HG03520 (cell line): ENCODE data around the gene ZNF511.

ENCODE experiments used
- ATAC-seq: cut with Tn5 transposase; IDR thresholded peaks from one replicate; pipeline ENCODE4 v1.9.1; 2021; ENCODE audit warnings: mild to moderate bottlenecking, moderate library complexity; ENCODE audit not compliant: unreplicated experiment

Gene ZNF511

DNA sequence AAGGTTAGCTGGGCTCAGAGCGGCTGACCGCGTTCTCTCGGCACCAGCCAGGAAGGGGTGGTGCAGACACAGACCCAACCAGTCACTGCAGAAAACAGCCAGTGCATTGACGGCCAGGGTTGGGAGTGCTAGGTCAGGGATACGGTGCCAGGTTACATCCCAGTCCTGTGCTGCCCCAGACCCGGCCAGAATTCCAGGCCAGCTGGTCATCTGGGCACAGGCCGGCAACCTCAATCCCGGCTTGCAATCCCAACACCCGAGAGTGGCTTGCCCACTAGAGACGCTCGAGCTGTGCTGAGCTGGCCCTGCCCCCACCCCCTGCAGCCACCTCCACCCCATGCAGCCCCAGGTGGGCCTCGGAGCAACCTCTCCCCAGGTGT is 42.2 kb downstream of the ZNF511 start:
- no peak for ATAC-seq

DNA sequence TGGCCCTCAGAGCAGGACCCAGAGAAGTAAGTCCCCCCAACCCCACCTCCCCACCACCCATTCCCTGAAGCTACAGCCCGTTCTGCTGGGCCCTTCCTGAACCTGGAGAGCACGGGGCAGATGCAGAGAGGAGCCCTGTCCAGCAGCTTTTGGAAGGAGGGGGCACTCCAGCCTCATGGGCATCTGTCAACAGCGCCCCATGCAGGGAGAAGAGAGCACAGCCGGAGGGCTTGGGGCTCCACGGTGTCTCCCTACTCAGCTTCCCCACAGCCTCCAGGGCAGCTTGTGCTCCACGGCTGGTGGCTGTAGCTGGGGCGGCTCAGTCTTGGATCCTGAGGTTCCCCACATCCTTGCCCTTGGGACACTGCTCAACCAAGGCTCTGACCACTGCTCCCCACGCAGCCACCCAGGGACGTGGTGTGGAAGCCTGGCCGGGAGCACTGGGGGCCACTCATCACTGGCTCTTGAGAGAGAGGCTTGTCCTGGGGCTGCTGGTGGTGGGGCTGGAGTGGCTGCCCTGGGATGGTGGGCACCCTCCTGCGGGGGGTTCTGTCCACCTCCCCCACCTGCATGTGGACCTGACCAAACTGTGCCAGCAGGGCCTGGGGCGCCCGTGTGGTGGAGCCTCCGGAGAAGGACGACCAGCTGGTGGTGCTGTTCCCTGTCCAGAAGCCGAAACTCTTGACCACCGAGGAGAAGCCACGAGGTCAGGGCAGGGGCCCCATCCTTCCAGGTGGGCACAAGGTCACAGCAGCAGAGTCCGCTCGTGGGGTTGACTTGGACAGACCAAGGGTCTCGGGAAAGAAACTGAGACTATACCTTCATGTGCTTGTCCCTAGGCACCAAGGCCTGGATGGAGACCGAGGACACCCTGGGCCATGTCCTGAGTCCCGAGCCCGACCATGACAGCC is 42.9 kb downstream of the ZNF511 start:
- ATAC-seq = no peak

DNA sequence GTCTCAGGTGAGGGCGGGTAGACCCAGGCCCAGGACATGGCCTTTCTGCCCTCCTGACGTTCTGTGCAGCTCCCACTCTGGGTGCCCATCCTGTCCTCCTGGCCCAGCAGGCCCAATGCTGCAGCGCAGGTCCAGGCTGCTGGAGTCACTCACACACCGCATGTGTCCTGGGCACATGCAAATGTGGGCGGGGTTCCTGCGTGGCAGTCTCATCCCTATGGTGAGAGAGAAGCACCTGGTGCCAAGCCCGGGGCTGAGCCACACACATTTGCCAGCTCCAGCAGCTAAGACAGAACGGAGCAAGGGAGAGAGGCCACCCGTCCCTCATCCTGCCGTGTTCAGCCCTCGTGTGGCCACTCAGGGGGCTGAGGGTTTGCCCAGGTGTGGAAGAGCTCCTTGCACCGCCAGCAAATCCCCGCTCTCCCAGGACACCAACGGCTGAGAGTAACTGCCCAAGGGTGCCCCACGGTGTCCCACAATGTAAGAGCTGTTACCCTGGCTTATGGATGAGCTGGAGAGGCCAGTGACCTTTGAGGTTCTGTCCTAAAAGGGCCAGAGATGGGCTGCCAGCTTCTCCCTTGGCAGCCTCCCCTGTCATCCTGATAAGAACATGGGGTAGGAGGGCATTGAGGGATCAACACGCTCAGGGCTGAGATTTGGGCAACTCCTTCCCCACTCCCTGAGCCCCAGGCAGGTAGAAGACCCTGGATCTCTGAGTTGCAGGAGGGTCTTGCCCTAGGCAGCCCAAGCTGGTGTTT is 44.7 kb downstream of the ZNF511 start:
- ATAC-seq = no peak

DNA sequence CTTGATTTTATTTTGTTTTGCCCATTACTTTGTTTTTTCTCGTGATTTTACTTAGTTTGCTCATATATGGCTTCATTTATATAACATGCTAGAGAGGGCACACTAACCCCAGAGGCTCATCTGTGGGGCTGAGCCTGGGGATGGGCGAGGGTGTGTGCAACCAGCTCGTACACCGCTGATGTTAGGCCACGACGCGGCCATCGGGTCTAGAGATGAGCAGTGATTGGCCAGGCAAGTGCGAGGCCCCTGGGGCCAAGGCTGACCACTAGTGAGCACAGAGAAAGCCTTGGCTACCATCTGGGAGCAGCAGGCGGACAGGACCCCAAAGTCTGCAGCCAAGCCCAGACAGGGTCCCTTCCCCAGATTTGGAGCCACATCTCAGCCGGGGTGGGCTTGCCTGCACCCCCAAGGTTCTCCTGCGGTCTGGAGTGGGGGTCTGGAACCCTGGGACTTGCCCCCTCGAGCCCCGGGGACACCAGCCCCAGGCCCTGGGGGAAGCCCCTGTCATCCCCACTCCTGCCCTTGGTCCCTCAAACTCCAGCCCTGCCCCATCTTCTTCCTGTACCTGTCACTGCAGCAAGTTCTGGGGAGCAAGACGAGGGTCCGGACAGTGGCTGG is 45.4 kb downstream of the ZNF511 start:
- no peak for ATAC-seq

DNA sequence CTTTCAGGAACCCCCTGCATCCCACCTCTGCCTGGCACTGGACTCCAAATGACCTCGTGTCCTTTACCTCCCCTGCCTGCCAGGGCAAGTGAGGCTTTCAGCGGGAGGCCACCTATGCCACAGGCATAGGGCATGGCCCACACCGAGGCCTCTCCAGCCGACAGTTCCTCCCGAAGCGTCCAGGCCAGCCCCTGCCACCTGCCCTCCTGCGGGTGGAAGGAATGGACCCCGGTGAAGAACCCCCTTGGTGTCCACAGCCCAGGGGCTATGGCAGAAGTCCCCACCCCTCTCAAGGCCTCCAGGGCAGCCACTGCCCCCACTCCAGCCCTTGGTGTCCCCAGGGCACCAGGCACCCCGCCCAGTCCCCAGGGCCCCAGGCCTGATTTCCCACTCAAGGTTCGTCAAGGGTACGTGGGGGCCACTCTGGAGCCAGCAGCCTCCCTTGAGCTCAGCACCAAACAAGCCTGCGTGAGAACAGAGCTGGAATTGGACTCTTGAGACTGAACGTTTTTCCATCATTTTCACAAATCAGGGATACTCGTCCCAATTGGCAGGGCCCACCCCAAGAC is 46.0 kb downstream of the ZNF511 start:
- no peak for ATAC-seq

DNA sequence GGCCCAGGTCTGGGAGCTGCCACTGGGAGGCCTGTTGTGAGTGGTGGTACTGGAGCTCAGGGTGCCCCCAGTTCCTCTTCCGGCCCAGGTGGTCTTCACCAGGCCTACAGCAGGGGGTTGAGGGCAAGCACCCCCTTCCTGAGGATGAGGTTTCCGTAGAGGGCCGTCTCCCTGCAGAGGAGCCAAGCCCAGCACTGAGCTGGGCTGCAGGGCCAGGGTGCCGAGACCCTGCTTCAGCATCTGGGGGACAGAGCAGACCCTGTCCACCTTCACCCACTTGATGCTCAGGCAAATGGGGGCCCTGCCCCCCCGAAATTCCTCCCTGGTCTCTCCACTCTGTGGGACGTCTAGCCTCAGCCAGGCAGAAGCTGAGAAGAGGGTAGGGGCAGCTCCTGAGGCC is 46.6 kb downstream of the ZNF511 start:
- ATAC-seq = no peak

DNA sequence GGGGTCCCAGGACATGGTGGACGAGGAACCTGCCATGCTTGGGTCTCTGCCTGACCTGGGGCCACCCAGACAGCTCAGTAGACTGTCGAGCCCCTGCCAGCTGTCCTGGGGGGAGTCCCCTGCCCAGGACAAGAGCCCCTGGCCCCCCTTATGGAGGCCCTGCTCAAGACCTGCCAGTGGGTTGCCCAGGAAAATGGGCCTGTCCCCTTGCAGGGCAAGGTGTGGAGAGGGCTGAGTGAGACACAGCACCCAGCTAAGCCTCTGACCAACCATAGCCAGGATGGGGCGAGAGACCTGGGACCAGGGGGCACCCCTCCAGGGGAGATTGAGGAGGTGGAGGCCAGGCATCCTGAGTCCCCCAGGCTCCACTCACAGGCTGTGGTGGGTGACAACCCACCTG is 47.3 kb downstream of the ZNF511 start:
- ATAC-seq = no peak

DNA sequence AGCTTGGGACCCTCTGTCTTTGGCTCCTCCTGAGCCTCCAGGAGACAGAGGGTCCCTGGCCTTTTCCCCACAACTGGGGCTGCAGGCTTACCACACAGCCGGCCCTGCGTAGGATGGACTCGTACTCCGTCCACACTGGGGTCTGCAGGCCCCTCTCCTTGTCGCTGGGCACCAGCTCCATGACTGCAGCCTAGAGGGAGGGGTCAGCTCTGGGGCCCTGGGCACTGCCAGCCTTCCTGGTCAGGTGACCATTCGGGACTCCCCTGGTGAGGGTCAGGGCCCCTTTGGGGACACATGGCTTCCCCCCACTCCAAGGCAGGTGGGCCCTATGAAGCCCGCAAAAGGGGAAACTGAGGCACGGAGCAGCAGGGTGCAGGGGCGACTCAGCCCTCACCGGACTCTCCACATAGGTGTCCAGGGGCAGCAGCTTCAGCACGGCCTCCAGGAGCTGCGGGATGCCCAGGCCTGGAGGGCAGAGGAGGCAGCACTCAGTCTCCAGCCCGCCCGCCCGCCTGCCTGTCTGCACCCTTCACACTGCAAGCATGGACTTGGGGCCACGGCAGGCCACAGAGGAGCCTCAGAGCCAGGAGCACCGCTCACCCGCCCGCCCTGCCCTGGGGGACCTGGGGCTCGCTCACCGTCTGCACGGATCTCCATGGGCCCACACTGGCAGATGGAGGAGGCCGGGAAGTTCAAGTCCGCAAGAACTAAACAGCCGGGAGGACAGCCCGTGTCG is 48.0 kb downstream of the ZNF511 start:
- ATAC-seq = no peak

DNA sequence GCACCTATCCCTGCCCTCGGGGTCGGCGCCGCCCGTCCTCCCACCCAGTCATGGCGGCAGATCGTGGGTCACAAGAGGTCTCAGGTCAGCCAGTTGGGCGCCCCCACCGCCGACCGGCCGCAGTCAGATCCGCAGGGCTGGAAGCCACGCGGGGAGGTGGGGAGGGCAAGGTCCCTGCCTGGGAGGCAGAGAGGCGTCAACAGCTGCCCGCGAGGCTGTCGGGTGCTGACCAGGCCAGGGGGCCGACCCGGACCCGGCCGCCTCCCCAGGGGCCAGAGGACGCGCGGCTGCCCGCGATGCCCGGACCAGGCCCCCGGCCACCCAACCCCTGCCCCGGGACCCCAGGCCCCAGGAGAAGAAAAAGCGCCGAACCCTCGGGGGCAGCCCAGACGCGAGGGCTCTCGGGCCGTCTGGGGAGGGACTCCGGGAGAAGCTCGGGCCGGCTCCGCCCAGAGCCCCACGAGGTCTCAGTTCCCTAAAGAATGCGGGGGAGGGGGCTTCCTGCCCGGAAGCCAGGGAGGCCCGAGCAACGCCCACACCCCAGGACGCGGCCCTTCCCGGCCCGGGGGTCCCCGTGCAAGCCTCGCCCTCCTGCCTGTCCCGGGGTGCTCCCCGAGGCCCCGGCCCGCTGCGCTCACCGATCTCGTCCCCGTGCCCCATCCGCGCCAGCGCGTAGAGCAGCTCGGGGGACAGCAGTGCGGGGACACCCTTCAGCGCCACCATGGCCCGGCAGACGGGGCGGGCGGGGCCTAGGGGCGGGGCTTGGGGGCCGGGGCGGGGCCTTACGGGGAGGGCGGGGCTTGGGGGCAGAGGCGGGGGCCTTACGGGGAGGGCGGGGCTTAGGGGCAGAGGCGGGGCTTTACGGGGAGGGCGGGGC is 48.8 kb downstream of the ZNF511 start, which contains the start of gene FUOM:
Gene FUOM, minus strand, starts transcription at position 735 of the 877 bp plus-strand sequence. Its CDS starts 12 bp downstream, at position 723.
- ATAC-seq = peak; percentile 65

DNA sequence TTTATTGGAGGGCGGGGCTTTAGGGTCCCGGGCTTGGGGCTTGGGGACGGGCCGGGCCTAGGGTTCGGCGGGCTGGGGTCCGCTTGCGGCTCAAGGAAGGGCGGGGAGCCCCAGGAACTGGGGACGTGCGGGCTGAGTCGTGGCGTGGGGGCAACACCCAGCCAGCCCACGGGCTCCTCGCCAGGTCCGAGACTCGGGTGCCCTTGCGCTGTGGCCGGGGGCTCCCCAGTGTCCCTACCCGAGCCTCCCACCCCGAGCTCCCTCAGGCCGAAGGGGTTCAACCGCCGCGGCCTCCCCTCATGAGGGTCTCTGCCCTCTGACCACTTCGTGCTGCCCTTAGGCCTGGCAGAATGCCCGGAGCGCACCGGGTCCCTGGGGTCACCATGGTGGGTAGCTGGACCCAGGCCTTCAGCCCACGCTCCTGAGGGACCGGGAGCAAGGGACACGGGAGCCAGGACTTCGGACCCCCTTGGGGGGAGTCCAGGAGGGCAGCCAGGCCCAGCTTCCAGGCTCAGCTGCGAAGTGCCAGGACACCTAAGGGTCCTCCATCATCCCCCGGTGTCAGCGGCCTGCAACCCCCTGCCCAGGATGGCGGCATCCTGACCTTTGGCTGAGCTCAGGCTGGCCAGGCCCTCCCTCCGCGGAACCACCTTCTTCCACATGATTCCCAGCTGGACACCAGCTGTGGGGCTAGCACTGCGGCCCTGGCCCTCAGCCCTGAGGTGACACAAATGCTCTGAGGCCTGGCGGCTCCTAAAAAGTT is 49.6 kb downstream of the ZNF511 start:
- ATAC-seq = no peak

DNA sequence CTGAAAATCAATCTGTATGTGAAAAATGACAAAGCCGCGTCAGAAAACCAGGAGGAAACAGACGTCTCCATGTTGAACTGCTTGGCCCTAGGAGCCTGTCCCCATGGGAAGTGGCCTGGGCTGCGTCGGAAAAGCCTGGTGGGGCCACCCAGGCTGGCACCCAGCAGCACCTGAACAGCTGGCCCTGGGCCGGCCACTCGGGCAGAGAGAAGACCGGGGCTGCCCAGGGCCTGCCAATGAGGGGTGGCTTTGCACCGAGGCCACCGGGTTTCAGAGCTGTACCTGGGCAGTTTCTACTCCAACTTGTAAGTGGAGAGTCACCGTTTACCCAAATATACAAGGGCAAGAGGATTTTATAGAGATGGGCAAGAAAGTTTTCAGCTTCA is 50.2 kb downstream of the ZNF511 start:
- ATAC-seq = no peak

DNA sequence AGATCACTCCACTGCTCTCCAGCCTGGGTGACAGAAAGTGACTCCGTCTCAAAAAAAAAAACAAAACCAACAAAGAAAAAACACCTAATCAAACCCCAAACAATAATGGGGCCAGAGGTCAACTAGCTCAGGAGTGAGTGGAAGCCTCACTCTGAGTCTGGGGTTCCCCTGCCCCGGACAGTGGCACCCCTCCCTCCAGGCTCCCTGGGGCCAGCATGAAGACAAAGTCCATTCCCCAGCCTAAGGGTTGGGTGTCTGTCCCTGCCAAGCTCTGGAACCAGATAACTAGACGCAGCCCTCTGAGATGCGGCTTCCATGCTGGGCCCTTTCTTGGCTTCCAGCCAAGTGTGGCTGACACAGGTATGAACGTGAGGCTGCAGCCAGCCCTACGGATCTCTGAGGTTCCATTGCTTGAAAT is 50.8 kb downstream of the ZNF511 start:
- ATAC-seq = no peak

DNA sequence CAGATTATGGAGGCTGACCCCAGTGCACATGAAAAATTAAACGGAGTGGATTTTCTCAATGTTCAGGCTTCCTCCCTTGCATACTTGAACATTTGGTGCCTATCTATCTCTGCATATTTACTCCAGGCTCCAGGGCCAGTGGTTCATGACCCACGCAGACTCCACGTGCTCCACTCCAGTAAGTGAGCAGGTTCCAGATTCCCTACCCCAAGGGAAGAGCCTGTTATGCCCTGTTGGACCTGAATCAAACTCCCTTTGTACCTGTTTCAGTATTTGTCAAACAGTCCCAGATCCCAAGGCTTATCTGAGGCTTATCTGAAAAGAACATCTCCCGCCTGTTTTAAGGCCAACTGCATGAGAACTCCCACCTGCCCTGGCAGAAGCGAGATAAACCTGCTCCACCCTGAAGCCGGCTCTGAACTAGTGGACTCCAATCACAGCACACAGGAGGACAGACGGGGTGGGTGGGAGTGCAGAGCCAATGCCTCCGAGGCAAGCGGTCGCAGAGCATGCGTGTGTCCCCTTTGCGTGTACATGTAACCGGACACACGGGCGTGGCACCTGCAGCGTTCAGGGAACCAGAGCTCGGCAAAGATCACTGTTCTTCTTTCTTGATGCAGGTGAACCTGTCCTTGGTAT is 51.4 kb downstream of the ZNF511 start:
- no peak for ATAC-seq

DNA sequence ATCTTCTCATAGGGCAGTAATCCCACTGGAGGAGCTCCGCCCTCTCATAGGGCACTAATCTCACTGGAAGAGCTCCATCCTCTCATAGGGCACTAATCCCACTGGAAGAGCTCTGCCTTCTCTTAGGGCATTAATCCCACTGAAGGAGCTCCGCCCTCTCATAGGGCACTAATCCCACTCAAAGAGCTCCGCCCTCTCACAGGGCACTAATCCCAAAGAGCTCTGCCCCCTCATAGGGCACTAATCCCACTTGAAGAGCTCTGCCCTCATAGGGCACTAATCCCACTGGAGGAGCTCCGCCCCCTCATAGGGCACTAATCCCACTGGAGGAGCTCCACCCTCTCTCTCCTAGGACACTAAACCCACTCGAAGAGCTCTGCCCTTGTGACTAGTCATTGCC is 52.5 kb downstream of the ZNF511 start:
- ATAC-seq = no peak

DNA sequence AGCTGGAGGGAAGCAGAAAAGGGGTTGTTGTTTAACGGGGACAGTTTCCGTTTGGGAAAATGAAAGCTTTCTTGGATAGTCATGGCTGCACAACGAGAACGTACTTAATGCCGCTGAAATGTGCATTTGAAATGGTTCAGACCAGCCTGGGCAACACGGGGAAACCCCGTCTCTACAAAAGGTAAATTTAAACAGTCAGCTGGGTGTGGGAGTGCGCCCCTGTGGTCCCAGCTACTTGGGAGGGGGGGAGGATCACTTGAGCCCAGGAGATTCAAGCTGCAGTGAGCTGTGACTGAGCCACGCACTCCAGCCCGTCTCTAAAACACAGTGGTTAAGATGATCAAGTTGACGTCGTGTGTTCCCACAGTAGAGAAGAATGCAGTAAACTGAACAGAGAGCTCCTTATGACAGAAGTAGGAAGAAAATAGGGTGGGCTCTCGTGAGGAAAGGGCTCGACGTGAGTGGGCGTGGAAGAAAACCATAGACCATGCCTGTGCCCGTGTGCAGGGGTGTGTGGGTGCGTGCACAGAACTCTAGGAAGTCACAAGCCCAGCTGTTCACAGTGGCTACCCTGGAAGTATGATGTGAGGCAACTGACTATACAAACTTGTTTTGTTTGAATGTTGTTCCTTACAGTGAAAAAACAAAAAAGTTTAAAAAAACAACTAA is 53.2 kb downstream of the ZNF511 start:
- no peak for ATAC-seq
